KOPT-K1 (cell line): Measurements from ENCODE around the gene TRPV2.

Experiments used
- H3K27ac ChIP-seq: fragments of 200-600 bp; sonication (generic); 2 replicates; pipeline ENCODE4 v1.5.1; 2016; ENCODE audit warnings: antibody characterized with exemption, mild to moderate bottlenecking, low read depth, low read length; ENCODE audit not compliant: poor library complexity, severe bottlenecking
- H3K36me3 ChIP-seq: fragments of 200-600 bp; sonication (generic); 2 replicates; pipeline ENCODE4 v1.5.1; 2017; ENCODE audit warnings: antibody characterized with exemption, mild to moderate bottlenecking, low read length, moderate library complexity; ENCODE audit not compliant: insufficient read depth
- H3K9me3 ChIP-seq: fragments of 200-600 bp; sonication (generic); 2 replicates; pipeline ENCODE4 v1.5.1; 2017; ENCODE audit warnings: antibody characterized with exemption, low read length, mild to moderate bottlenecking; ENCODE audit not compliant: insufficient read depth, poor library complexity, severe bottlenecking

TRPV2 gene

GRCh38 chr17:16467886-16468285, 52.5 kb downstream of the TRPV2 start:
- no peaks in the 10 kb centered on the region for H3K9me3 ChIP-seq
- no peak overlapping the region for H3K27ac ChIP-seq
- peaks cover 13% of the 10 kb centered on the region; the same call in 1 of the 2 replicates for H3K36me3 ChIP-seq

- H3K36me3 ChIP-seq = peaks cover 7% of the 10 kb centered on the region; the same call in 1 of the 2 replicates
- H3K27ac ChIP-seq = no peak overlapping the region
- no peaks in the 10 kb centered on the region for H3K9me3 ChIP-seq
Observed at GRCh38 chr17:16468428-16468992, 53.1 kb downstream of the TRPV2 start.

GRCh38 chr17:16470265-16470664, 54.9 kb downstream of the TRPV2 start:
- no peaks in the 10 kb centered on the region for H3K36me3 ChIP-seq
- H3K27ac ChIP-seq = no peak overlapping the region
- no peaks in the 10 kb centered on the region for H3K9me3 ChIP-seq

GRCh38 chr17:16471295-16471694, 55.9 kb downstream of the TRPV2 start:
- Histone ChIP-seq H3K36me3 (no peaks in the 10 kb centered on the region), H3K9me3 (no peaks in the 10 kb centered on the region), H3K27ac (no peak overlapping the region)

GRCh38 chr17:16472539-16472938, 57.2 kb downstream of the TRPV2 start:
- H3K36me3 ChIP-seq = no peaks in the 10 kb centered on the region
- no peaks in the 10 kb centered on the region for H3K9me3 ChIP-seq
- no peak overlapping the region for H3K27ac ChIP-seq

- Histone ChIP-seq H3K9me3 (no peaks in the 10 kb centered on the region), H3K27ac (no peak overlapping the region), H3K36me3 (no peaks in the 10 kb centered on the region)
Observed at GRCh38 chr17:16473044-16474011, 58.0 kb downstream of the TRPV2 start.

GRCh38 chr17:16474012-16474725, 58.8 kb downstream of the TRPV2 start:
- Histone ChIP-seq H3K27ac (no peak overlapping the region), H3K9me3 (no peaks in the 10 kb centered on the region), H3K36me3 (no peaks in the 10 kb centered on the region)

GRCh38 chr17:16475179-16475704, 59.9 kb downstream of the TRPV2 start:
- no peaks in the 10 kb centered on the region for H3K36me3 ChIP-seq
- H3K9me3 ChIP-seq = no peaks in the 10 kb centered on the region
- no peak overlapping the region for H3K27ac ChIP-seq

- Histone ChIP-seq H3K27ac (no peak overlapping the region), H3K9me3 (no peaks in the 10 kb centered on the region), H3K36me3 (no peaks in the 10 kb centered on the region)
Observed at GRCh38 chr17:16477255-16477654, 61.9 kb downstream of the TRPV2 start.

GRCh38 chr17:16477666-16478065, 62.3 kb downstream of the TRPV2 start:
- no peak overlapping the region for H3K27ac ChIP-seq
- no peaks in the 10 kb centered on the region for H3K9me3 ChIP-seq
- H3K36me3 ChIP-seq = no peaks in the 10 kb centered on the region

- Histone ChIP-seq H3K9me3 (no peaks in the 10 kb centered on the region), H3K27ac (no peak overlapping the region), H3K36me3 (no peaks in the 10 kb centered on the region)
Observed at GRCh38 chr17:16478649-16479048, 63.3 kb downstream of the TRPV2 start.

- Histone ChIP-seq H3K9me3 (no peaks in the 10 kb centered on the region), H3K36me3 (no peaks in the 10 kb centered on the region), H3K27ac (no peak overlapping the region)
Observed at GRCh38 chr17:16479264-16479663, 63.9 kb downstream of the TRPV2 start.

GRCh38 chr17:16480995-16481394, 65.6 kb downstream of the TRPV2 start:
- no peaks in the 10 kb centered on the region for H3K36me3 ChIP-seq
- no peaks in the 10 kb centered on the region for H3K9me3 ChIP-seq
- no peak overlapping the region for H3K27ac ChIP-seq

GRCh38 chr17:16482253-16482652, 66.9 kb downstream of the TRPV2 start:
- no peaks in the 10 kb centered on the region for H3K9me3 ChIP-seq
- H3K36me3 ChIP-seq = no peaks in the 10 kb centered on the region
- H3K27ac ChIP-seq = no peak overlapping the region

- Histone ChIP-seq H3K36me3 (no peaks in the 10 kb centered on the region), H3K27ac (no peak overlapping the region)
Observed at GRCh38 chr17:16483021-16483645, 67.8 kb downstream of the TRPV2 start.

More at GRCh38 chr17:16483021-16483645, 67.8 kb downstream of the TRPV2 start:
- H3K9me3 ChIP-seq = no peaks in the 10 kb centered on the region
